NCI-H526 (cell line): ENCODE measurements around the gene SPTLC3.
"Not testable (repeated sequence)": the region's sequence is repeated elsewhere in the genome, so short reads cannot be mapped to it uniquely, and the experiment has no call there.

Experiments used
- DNase-seq, 2 experiments: peaks; one replicate each; lab custom pipeline; 2025; lab: John Stamatoyannopoulos, UW

Gene SPTLC3

GRCh38 chr20:13008761-13009681 lies at the start of gene SPTLC3:
Gene SPTLC3, plus strand, starts transcription at chr20:13008972. Its CDS starts 296 bp downstream, at chr20:13009268.
- DNase-seq = peak; percentile 11 to 24

- DNase-seq = no peak
Measured at GRCh38 chr20:12961725-12962124, 47.0 kb upstream of the SPTLC3 start.

GRCh38 chr20:12962895-12963294 lies 45.9 kb upstream of the SPTLC3 start:
- DNase-seq = no peak

DNA sequence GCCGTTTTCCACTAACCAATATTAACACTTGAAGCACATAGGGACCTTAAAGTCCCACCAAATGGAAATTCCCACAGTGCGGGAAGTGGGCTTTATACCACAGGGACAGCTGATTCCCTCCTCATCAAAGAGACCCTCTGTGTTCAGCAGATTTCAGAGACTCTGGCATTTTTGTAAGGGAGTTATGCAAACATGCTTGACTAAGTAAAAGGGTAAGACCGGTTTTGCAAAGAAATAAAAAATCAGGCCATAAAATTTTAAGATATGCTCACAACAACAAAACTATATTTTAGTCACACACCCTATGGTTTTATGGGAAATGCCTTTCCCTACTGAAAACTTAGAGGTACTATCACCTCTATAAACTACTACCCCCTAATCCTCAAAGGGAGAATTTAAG lies 45.4 kb upstream of the SPTLC3 start:
- peak; percentile 28 to 52 for DNase-seq

- no peak for DNase-seq
Measured at GRCh38 chr20:12965212-12965869, 43.4 kb upstream of the SPTLC3 start.

- peak; percentile 17 to 21 for DNase-seq
Measured at GRCh38 chr20:12965870-12966251, 42.9 kb upstream of the SPTLC3 start.

DNA sequence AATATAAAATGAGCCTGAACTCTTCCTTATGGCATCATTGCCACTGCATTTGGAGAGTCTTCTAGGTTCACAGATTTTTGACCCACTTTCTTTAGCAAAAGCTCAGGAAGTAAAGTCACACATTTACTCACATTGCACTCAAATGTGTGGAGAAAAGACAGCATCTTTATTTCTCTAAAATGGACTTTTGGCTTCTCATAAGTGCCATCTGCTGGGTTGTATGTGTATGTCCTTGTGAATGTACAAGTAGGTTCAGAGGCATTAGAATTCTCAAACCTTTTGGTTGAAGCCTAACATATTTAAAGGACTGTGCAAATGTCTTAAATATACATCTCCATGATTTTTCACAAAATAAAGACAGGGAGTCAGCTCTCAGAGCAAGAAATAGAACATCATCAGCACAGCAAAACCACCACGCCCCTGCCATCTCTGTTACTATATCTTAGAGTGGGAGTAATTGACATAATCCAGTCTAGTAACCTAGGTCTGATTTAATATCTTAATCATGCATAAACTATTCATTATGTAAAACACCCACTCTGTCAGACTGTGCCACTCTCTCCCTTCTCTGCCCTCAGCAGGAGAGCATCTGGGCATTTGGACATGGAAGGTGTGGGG lies 42.2 kb upstream of the SPTLC3 start:
- DNase-seq = peak; percentile 39 to 79

GRCh38 chr20:12967932-12968331 lies 40.8 kb upstream of the SPTLC3 start:
- DNase-seq = no peak

DNA sequence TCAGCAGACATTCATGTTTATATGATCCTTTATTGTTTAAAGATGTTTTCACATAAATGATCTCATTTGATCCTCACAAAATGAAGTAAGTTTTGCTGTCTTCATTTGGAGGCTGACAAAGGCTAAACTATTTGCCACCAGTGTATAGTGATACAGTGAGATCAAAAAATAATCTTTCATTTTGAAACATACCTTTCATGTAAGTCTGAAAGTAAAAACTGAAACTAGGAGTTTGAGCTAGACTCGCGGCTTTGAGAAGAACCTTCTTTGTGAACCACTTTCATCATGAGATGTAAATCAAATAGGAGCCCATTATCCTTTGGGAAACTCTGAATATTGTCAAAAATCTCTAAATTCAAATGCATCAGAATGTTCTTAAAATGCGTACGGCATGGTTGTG lies 40.3 kb upstream of the SPTLC3 start:
- no peak for DNase-seq

- DNase-seq = no peak
Measured at GRCh38 chr20:12969071-12969669, 39.6 kb upstream of the SPTLC3 start.

GRCh38 chr20:12970372-12970821 lies 38.4 kb upstream of the SPTLC3 start:
- DNase-seq = peak; percentile 21 to 71

DNA sequence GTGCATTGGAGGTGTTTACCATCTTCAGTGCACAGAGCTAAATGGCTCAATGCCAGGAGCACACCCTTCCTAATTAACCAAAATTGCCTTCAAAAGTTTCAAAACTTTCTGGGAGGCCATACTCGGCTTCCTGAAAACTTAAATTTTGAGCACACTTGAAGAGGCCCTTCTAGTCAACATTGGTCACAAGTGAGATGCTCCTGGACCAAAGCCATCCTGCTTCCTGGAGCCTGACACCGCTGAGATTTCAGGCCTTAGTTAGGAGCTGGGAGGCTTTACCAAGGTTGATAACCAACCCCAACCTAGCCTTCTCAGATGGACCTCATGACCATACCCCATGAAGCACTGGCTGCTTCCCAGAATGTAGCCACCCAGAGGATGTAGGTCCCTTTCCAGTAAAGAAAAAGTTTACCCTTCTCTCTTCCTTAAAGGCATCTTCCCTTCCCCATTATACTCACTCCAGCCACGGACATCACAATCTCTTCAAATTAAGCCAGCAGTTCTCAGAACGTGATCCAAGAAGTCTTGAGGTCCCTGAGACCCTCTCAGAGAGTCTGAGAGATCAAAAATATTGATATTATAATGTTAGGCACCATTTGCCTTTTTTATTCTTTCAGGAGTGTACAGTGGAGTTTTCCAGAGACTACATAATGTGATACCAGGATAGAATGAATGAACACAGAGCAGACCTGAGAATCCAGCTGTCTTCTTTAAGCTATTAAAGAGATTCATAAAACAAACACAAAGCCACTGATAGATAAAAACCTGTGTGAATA lies 32.8 kb upstream of the SPTLC3 start:
- DNase-seq = no peak

- no peak for DNase-seq
Measured at GRCh38 chr20:12976720-12977309, 32.0 kb upstream of the SPTLC3 start.

DNA sequence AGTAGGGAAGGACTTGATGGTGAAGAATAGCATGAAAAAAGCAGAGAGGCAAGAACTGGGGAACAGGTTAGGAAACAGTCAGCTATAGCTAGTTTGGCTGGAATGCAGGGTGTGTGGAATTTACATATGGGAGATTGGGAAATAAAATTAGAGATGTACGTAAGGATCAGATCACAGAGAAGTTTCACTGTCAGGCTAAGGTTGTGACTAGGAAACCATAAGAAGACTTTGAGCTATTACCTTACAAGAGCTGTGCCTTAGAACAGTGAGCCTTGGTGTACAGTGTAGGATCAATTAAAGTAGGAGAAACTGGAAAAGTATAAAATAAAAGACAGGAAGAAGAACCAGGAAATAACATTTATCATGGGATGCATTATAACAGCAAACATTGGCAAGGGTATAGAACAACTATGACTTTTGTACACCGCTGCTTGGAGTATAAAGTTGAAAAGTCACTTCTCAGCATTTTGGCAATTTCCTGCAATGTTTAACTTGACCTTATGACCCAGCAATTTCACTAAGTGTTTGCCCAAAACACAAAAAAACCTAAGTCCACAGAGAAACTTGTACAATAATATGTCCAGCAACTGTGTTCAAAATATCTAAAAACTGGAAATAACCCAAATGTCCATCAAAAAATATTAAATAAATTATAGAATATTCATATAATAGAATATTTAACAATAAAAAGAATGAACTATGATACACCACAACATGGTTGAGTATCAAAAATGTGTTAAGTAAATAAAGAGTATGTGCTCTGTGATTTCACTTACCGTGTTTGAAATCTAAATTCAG lies 31.2 kb upstream of the SPTLC3 start:
- DNase-seq = no peak

DNA sequence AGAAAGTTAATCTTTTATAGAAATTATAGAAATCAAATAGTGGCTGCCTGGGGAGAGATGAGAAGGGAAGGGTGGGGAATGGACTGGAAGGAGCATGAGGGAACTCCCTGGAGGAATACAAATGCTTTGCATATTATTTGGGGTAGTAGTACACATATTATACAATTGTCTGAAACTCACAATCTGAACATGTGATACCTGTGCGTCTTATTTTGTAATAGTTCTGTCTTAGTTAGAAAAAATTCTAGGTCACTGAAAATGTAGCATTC lies 30.7 kb upstream of the SPTLC3 start:
- DNase-seq = no peak

DNA sequence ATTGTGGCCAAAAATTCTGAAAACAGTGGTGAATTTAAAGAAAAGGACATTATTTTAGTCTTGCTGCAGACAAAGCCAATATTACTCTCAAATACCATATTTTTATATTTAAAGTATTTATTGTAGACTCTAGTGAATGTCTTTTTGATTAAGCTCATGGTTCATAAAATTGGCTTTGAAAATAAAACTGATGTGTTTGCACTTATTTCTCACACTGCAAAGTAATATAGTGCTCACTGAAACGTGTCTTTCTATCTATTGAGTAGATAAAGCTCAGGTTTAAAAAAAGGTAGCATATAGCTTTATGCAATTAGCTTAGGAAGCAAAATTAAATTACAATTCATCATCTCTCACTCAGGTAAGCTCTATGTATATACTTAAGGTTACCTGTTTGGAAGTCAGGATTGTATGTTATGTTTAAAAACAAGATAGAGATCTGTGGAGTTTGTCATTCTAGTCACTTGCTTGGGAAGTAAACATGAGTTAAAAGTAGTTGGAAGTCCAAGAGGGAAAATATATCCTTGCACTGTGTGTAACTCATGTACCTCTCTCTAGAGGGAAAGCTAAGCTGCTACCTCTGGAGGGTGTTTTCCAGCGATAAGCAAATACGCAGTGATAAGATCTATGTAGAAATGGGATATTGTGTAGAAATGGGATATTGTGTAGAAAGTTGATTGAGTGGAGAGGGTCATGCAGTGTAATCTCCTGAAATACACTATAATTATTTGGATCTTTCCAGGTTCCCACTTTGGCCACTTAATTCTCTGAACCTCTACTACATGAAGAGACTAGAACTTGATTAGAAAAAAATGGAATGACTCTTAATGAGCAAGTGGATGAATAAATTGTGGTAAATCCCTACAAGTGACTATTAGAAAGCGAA lies 29.9 kb upstream of the SPTLC3 start:
- DNase-seq = peak; percentile 6 to 20

GRCh38 chr20:12979713-12980112 lies 29.1 kb upstream of the SPTLC3 start:
- not testable (repeated sequence) for DNase-seq

- no peak for DNase-seq
Measured at GRCh38 chr20:12982098-12982497, 26.7 kb upstream of the SPTLC3 start.

DNA sequence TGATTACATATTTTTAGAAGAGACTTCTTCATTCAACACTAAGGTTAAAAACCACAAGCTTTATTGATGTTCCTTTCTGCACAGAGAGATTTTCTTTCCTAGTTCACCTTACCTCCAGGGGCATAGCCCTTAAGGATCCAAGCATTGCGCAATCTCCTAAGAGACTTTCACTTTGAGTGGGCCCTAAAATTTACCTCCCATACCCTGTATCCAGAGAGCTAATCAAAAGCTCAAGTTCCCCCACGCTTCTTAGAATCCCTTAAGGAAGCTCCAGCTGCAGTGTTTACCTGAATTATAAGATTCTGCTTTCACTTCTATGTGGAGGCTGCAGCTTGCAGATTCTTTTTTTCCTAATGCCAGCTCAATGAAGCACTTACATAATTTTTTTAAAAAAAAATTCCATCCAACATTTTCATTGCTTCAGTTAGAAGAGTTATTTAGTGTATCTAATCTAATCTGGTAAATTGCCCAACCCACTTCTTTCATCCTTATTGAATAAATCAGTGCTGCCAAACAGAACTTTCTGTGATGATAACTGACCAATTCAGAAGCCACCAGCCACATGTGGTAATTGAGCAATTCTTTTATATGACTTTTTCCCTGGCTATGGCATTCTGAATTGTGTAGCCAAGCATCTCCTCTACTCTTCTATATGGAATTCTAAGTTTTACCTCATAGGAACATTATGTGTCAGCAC lies 24.6 kb upstream of the SPTLC3 start:
- no peak for DNase-seq
